OCI-LY1 (cell line): Measurements from ENCODE around the gene DMD.
"Not testable (repeated sequence)": the region's sequence is repeated elsewhere in the genome, so short reads cannot be mapped to it uniquely, and the experiment has no call there.

ENCODE experiments used
- EZH2 ChIP-seq: fragments of 200-600 bp; sonication (generic), shearing (Covaris generic); IDR thresholded peaks from 2 replicates; pipeline ENCODE4 v1.8.0; 2017; ENCODE audit warnings: borderline replicate concordance, mixed run types, mild to moderate bottlenecking, antibody characterized with exemption, low read length, moderate library complexity, mixed read lengths
- TF ChIP-seq, protein P1 (sequence below): fragments of 200-600 bp; sonication (generic), shearing (Covaris generic); IDR thresholded peaks from 2 replicates; pipeline ENCODE4 v1.5.1; 2017; ENCODE audit warnings: mild to moderate bottlenecking, antibody characterized with exemption, low read length, moderate library complexity, mixed read lengths

DNA sequence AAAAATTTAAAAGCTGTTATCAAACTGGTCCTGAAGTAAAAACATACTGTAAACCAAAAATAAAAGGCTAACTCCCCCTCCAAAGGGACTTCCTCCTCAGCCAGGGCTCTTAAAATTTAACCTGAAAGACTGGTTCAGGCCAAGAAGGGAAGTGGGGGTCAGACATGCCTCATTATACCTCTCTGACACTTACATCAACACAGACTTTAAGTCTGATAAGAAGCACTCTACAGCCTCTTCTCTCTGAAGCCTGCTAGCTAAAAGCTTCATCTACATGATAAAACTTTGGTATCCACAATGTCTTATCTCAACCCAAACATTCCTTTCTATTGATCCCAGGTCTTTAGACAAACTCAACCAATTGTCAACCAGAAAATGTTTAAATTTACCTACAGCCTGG, 682.9 kb downstream of the DMD start:
- TF ChIP-seq EZH2, result not testable (repeated sequence)
- TF ChIP-seq, protein P1, sequence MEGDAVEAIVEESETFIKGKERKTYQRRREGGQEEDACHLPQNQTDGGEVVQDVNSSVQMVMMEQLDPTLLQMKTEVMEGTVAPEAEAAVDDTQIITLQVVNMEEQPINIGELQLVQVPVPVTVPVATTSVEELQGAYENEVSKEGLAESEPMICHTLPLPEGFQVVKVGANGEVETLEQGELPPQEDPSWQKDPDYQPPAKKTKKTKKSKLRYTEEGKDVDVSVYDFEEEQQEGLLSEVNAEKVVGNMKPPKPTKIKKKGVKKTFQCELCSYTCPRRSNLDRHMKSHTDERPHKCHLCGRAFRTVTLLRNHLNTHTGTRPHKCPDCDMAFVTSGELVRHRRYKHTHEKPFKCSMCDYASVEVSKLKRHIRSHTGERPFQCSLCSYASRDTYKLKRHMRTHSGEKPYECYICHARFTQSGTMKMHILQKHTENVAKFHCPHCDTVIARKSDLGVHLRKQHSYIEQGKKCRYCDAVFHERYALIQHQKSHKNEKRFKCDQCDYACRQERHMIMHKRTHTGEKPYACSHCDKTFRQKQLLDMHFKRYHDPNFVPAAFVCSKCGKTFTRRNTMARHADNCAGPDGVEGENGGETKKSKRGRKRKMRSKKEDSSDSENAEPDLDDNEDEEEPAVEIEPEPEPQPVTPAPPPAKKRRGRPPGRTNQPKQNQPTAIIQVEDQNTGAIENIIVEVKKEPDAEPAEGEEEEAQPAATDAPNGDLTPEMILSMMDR, result not testable (repeated sequence)
